ENCODE results near the gene MARVELD1. TPM values are rescaled to one million over a fixed set of nuclear protein-coding genes. Genes with fewer than 3 reads are reported as not detected.

The MARVELD1 gene
- total RNA-seq, 1 donor, result 64.3 TPM

- TF ChIP-seq CTCF (IDR thresholded peaks at IDR 0.05; ENCODE audit: insufficient read depth, low read length), result no peak
- peak; percentile 74 for DNase-seq (ENCODE audit: low read depth)
- H3K4me3 ChIP-seq (ENCODE audit: low read depth, low read length), result no peak overlapping the region
Measured at GRCh38 chr10:97724341-97724941, 10.9 kb downstream of the MARVELD1 start.

- DNase-seq (ENCODE audit: low read depth), result peak; percentile 92
- no peak for TF ChIP-seq CTCF (IDR thresholded peaks at IDR 0.05; ENCODE audit: insufficient read depth, low read length)
- no peak overlapping the region for H3K4me3 ChIP-seq (ENCODE audit: low read depth, low read length)
Measured at GRCh38 chr10:97726636-97727178, 13.2 kb downstream of the MARVELD1 start.

- TF ChIP-seq CTCF (IDR thresholded peaks at IDR 0.05; ENCODE audit: insufficient read depth, low read length), result no peak
- no peak for DNase-seq (ENCODE audit: low read depth)
- no peak overlapping the region for H3K4me3 ChIP-seq (ENCODE audit: low read depth, low read length)
Measured at GRCh38 chr10:97729014-97729413, 15.5 kb downstream of the MARVELD1 start.

GRCh38 chr10:97731346-97732051, 18.0 kb downstream of the MARVELD1 start:
- peak; percentile 89 for DNase-seq (ENCODE audit: low read depth)
- peak; percentile 86 for TF ChIP-seq CTCF (IDR thresholded peaks at IDR 0.05; ENCODE audit: insufficient read depth, low read length)
- H3K4me3 ChIP-seq (ENCODE audit: low read depth, low read length), result no peak overlapping the region

- no peak overlapping the region for H3K4me3 ChIP-seq (ENCODE audit: low read depth, low read length)
- no peak for TF ChIP-seq CTCF (IDR thresholded peaks at IDR 0.05; ENCODE audit: insufficient read depth, low read length)
- DNase-seq (ENCODE audit: low read depth), result no peak
Measured at GRCh38 chr10:97732052-97732359, 18.5 kb downstream of the MARVELD1 start.

- TF ChIP-seq CTCF (IDR thresholded peaks at IDR 0.05; ENCODE audit: insufficient read depth, low read length), result no peak
- no peak overlapping the region for H3K4me3 ChIP-seq (ENCODE audit: low read depth, low read length)
- peak; percentile 10 for DNase-seq (ENCODE audit: low read depth)
Measured at GRCh38 chr10:97733256-97733655, 19.7 kb downstream of the MARVELD1 start.
